Ramos (cell line): Measurements from ENCODE around the gene SMIM27.

Experiments used
- in situ Hi-C: fragments of 300-500 bp; cut with MboI; formaldehyde crosslinking; loops from one replicate; pipeline ENCODE4 v1.14.3; 2022; ENCODE audit warnings: low sequenced_read_pairs; ENCODE audit not compliant: unreplicated experiment

Gene SMIM27

GRCh38 chr9:32554107-32554506, 2.0 kb downstream of the SMIM27 start:
- in situ Hi-C loops: no loop called here

- in situ Hi-C loops: no loop called here
These were observed 2.5 kb downstream of the SMIM27 start for GRCh38 chr9:32554591-32554990.

- in situ Hi-C loops: no loop called here
These were observed 6.3 kb downstream of the SMIM27 start for GRCh38 chr9:32558408-32558934.

- in situ Hi-C loops: no loop called here
These were observed 13.8 kb downstream of the SMIM27 start for GRCh38 chr9:32565967-32566366.

GRCh38 chr9:32566770-32567169, 14.6 kb downstream of the SMIM27 start:
- in situ Hi-C loops: no loop called here

GRCh38 chr9:32570262-32570661, 18.1 kb downstream of the SMIM27 start:
- in situ Hi-C loops: loop anchor here (5.0 to 10.0 kb wide), 2 partner anchors 188 to 405 kb away; partner anchors contain the start of gene ACO1

- in situ Hi-C loops: loop anchor here (5.0 to 10.0 kb wide), 2 partner anchors 190 to 403 kb away; partner anchors contain the start of gene ACO1
These were observed 20.1 kb downstream of the SMIM27 start for GRCh38 chr9:32571969-32572899.

GRCh38 chr9:32572900-32573523, 20.9 kb downstream of the SMIM27 start, which contains the start of gene NDUFB6:
TSS of gene NDUFB6 (minus strand) at chr9:32573159. CDS start at chr9:32573060, 99 bp downstream.
- in situ Hi-C loops: loop anchor here (5.0 to 10.0 kb wide), 2 partner anchors 191 to 402 kb away; partner anchors contain the start of gene ACO1

- in situ Hi-C loops: loop anchor here (5.0 to 10.0 kb wide), 2 partner anchors 192 to 401 kb away; partner anchors contain the start of gene ACO1
These were observed 21.7 kb downstream of the SMIM27 start for GRCh38 chr9:32573821-32574220.

GRCh38 chr9:32574858-32575257, 22.7 kb downstream of the SMIM27 start:
- in situ Hi-C loops: loop anchor here (5.0 to 10.0 kb wide), 2 partner anchors 193 to 400 kb away; partner anchors contain the start of gene ACO1

GRCh38 chr9:32577316-32577715, 25.2 kb downstream of the SMIM27 start:
- in situ Hi-C loops: loop anchor here (10.0 kb wide), 1 partner anchor 397 kb away; no protein-coding TSS in a partner anchor

- in situ Hi-C loops: loop anchor here (10.0 kb wide), 1 partner anchor 396 kb away; no protein-coding TSS in a partner anchor
These were observed 26.8 kb downstream of the SMIM27 start for GRCh38 chr9:32578976-32579375.

GRCh38 chr9:32579706-32580331, 27.7 kb downstream of the SMIM27 start:
- in situ Hi-C loops: loop anchor here (10.0 kb wide), 1 partner anchor 395 kb away; no protein-coding TSS in a partner anchor

GRCh38 chr9:32580631-32581300, 28.6 kb downstream of the SMIM27 start:
- in situ Hi-C loops: no loop called here

GRCh38 chr9:32581512-32582143, 29.5 kb downstream of the SMIM27 start:
- in situ Hi-C loops: no loop called here

GRCh38 chr9:32584784-32585183, 32.7 kb downstream of the SMIM27 start:
- in situ Hi-C loops: no loop called here

GRCh38 chr9:32587901-32588300, 35.8 kb downstream of the SMIM27 start:
- in situ Hi-C loops: no loop called here

- in situ Hi-C loops: no loop called here
These were observed 37.1 kb downstream of the SMIM27 start for GRCh38 chr9:32589083-32589723.
